ENCODE results near the gene COX14. TPM values are rescaled to one million over a fixed set of nuclear protein-coding genes. Genes with fewer than 3 reads are reported as not detected.

COX14 gene
- total RNA-seq, 4 donors from 2014 or later = 106 to 258 (median 118) TPM

DNA sequence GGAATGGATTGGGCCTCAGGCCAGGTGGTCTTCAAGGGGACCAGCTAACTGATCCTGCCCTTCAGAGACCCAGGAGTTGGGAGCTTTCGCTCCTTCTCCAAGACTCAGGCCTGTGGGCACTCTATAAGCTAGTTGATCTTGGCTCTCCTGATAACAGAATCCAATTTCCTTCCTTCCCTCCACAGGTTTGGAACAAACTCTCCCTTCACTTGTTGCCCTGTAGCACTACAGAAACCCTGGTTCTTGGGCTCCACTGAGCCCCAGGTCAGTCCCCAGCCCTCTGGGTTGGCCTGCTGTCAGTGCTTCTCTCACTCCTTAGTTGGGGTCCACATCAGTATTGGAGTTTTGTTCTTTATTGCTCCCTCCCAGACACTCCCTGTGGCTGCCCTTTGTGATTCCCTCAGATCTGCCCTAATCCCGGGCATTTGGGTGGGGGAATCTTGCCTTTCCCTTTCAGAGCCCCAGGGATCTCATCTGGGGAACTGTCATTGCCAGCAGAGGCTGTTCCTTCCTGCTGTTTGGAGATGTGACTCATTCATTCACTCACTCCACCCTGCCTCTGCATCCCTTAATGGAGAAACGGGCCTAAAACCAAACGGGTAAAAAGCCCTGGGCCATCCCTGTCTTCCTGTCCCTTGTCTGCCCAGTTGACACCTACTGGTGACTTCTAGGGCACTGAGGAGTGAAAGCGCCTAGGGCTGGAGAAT lies 12.6 kb upstream of the COX14 start:
- TF ChIP-seq, protein P1, sequence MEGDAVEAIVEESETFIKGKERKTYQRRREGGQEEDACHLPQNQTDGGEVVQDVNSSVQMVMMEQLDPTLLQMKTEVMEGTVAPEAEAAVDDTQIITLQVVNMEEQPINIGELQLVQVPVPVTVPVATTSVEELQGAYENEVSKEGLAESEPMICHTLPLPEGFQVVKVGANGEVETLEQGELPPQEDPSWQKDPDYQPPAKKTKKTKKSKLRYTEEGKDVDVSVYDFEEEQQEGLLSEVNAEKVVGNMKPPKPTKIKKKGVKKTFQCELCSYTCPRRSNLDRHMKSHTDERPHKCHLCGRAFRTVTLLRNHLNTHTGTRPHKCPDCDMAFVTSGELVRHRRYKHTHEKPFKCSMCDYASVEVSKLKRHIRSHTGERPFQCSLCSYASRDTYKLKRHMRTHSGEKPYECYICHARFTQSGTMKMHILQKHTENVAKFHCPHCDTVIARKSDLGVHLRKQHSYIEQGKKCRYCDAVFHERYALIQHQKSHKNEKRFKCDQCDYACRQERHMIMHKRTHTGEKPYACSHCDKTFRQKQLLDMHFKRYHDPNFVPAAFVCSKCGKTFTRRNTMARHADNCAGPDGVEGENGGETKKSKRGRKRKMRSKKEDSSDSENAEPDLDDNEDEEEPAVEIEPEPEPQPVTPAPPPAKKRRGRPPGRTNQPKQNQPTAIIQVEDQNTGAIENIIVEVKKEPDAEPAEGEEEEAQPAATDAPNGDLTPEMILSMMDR (IDR thresholded peaks at IDR 0.05; ENCODE audit: low read depth) = no peak

DNA sequence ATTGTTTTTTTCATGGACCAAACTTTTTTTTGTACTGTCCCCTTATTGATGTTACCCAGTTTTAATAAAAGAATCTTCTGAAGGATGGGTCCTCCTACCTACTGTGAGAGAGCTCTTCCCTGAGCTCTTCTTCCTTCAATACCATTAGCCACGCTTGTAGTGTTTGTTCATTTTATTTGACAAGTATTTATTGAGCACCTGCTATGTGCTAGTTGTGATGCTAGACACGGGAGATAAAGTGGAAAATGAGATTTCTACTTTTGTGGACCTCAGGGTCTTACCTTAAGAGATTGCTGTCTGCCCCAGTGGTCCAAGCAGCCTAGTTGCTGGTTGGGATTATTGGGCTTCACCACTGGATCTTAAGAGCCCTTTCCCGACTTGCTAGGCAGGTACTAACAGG lies 11.5 kb upstream of the COX14 start:
- TF ChIP-seq, protein P1 (IDR thresholded peaks at IDR 0.05; ENCODE audit: low read depth) = no peak

DNA sequence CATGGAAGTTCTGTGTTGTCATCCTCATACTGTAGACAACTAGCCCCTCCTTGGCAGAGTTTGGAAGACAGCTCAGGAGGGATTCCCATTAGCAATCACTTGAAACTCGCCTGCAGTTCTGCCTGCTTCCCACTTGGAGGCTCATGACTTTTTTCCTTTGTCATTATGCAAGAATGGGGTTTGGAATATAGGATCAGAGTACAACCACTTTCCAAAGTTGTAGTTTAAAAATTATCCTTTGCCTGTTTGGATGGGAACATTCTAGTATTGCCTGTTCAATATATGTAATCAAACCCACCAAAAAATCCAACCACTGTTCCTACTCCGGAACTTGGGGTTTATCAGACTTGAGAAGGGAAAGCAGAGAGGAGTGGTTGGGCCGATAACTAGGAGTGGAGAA lies 10.4 kb upstream of the COX14 start:
- TF ChIP-seq, protein P1 (IDR thresholded peaks at IDR 0.05; ENCODE audit: low read depth) = no peak

DNA sequence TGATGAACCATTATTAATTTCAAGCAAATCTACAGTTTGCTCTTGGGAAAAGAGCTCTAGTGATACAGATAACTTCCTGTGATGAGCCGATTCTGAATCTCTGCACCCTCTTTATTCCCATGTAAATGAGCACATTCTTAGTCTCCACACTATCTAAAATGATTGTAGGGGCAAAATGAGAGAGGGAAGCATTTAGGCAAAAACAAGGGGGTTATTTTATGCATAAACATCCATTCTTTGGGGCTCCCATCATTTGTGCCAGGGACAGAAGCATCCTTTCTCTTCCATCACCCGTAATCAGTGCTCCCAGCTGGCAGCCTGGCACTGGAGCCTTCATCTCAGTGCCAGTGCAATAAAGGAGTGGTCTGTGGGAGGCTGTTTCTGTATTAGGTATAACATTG lies 9.9 kb upstream of the COX14 start:
- TF ChIP-seq, protein P1 (IDR thresholded peaks at IDR 0.05; ENCODE audit: low read depth) = no peak

DNA sequence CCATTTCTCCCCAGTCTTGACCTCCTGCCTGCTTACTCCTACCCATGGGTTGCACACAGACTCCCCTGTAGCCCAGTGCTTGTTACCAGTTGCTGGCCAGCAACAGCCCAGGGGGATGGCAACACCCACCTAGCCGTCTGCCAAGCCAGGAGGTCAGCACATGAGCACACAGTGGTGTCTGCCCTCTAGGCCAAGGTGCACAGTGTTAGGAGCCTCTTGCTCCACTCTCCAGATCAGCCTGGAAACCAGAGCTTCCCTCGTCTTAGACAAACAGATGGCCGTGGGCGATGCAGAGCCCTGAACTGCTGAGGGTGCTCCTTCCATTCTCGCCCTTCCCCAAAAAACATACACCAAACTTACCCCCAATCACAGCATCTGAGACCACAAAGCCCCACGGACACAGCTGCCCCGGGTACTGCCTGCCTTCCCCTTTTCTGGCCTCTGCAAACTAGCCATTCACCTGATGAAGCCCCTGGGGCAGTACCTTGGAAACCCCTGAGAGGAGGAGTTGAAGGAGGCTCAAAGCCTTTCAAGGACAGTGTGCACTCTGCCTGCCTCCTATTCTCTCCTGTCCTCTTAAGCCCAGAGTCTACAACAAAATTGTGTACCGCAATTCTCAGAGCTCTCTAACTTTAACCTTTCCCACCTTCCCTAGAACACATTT lies 9.3 kb upstream of the COX14 start:
- TF ChIP-seq, protein P1 (IDR thresholded peaks at IDR 0.05; ENCODE audit: low read depth) = no peak

DNA sequence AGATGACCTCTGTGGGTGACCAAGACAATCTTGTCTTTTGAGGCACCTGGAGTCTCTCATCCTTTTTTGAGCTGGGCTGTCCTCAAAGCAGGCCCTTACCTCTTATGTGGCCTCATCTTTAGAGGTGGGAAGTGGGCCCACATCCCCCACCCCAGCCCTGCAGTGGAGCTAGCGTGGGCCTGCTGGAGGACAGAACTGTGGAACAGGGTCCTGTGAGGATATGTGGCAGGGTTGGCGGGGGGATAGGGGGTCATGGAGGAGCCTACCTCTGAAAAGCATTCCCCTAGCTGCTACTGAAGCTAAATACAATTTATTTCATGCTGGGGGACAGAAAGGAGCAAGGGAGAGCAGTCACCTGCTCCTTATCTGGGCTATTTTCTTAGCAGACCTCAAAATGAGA lies 8.7 kb upstream of the COX14 start:
- TF ChIP-seq, protein P1 (IDR thresholded peaks at IDR 0.05; ENCODE audit: low read depth) = no peak

DNA sequence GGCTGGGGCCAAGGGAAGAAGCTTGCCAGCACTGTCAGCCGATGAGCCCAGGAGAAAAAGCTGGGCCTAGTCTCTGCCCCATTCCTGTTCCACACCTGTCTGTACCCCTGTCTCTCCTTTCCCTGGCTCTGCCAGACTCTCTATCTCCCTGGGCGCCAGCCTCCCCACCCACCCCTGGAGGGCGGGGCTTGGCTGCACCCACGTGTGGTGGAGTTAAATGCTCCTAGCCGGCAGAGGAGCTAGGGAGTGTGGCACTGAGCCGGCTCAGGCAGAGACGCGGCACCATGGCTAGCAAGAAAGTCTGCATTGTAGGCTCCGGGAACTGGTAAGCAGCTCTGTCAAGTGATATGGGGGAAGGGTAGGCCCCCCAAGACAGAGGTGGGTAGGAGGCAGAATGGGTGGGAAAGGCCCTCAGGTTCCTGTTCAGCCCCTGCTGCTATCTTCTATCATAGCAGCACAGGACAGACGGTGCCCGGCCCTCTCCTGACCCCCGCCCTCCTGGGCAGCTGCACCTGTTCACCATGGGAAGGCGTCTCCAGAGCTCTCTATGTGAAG lies 8.2 kb upstream of the COX14 start, which contains the start of gene GPD1:
TSS of gene GPD1 (plus strand) at position 242 of the 555 bp plus-strand sequence. CDS start at position 285, 43 bp downstream.
- TF ChIP-seq, protein P1 (IDR thresholded peaks at IDR 0.05; ENCODE audit: low read depth) = no peak

All from subcutaneous adipose tissue (tissue), 4 donors.